Inflammatory macrophage (primary cell): ENCODE measurements around the gene AUTS2.

Experiments
- DNase-seq, 2 donors: peaks; one replicate each; pipeline ENCODE4 v3.0.0-alpha.2; 2020 to 2022

Gene AUTS2

GRCh38 chr7:70735313-70735712, 1137.0 kb downstream of the AUTS2 start:
- no peak for DNase-seq

- no peak for DNase-seq
Measured at GRCh38 chr7:70736715-70737460, 1138.6 kb downstream of the AUTS2 start.

GRCh38 chr7:70738151-70738885, 1140.0 kb downstream of the AUTS2 start:
- no peak for DNase-seq

- peak; percentile 25 to 43 for DNase-seq
Measured at GRCh38 chr7:70739646-70740210, 1141.5 kb downstream of the AUTS2 start.

- DNase-seq, result no peak
Measured at GRCh38 chr7:70741666-70742065, 1143.4 kb downstream of the AUTS2 start.

GRCh38 chr7:70743531-70744325, 1145.5 kb downstream of the AUTS2 start:
- DNase-seq, result no peak

GRCh38 chr7:70744492-70744891, 1146.2 kb downstream of the AUTS2 start:
- DNase-seq, result no peak

- DNase-seq, result no peak
Measured at GRCh38 chr7:70749831-70750230, 1151.6 kb downstream of the AUTS2 start.

- DNase-seq, result no peak
Measured at GRCh38 chr7:70751895-70752294, 1153.6 kb downstream of the AUTS2 start.

- no peak for DNase-seq
Measured at GRCh38 chr7:70752794-70753241, 1154.5 kb downstream of the AUTS2 start.

- DNase-seq, result no peak
Measured at GRCh38 chr7:70756789-70757188, 1158.5 kb downstream of the AUTS2 start.

- DNase-seq, result no peak
Measured at GRCh38 chr7:70758646-70759045, 1160.4 kb downstream of the AUTS2 start.

GRCh38 chr7:70759674-70760073, 1161.4 kb downstream of the AUTS2 start:
- DNase-seq, result no peak

GRCh38 chr7:70761711-70762328, 1163.5 kb downstream of the AUTS2 start:
- no peak for DNase-seq

- DNase-seq, result no peak
Measured at GRCh38 chr7:70762696-70763095, 1164.4 kb downstream of the AUTS2 start.

- DNase-seq, result no peak
Measured at GRCh38 chr7:70763961-70764691, 1165.9 kb downstream of the AUTS2 start.

- no peak for DNase-seq
Measured at GRCh38 chr7:70764701-70765208, 1166.5 kb downstream of the AUTS2 start.

GRCh38 chr7:70765651-70766050, 1167.4 kb downstream of the AUTS2 start:
- no peak for DNase-seq

GRCh38 chr7:70766109-70766508, 1167.8 kb downstream of the AUTS2 start:
- no peak for DNase-seq

GRCh38 chr7:70766694-70767093, 1168.4 kb downstream of the AUTS2 start:
- no peak for DNase-seq

- no peak for DNase-seq
Measured at GRCh38 chr7:70770154-70770553, 1171.9 kb downstream of the AUTS2 start.
